Measurements from ENCODE around the gene RAB25.

The RAB25 gene

DNA sequence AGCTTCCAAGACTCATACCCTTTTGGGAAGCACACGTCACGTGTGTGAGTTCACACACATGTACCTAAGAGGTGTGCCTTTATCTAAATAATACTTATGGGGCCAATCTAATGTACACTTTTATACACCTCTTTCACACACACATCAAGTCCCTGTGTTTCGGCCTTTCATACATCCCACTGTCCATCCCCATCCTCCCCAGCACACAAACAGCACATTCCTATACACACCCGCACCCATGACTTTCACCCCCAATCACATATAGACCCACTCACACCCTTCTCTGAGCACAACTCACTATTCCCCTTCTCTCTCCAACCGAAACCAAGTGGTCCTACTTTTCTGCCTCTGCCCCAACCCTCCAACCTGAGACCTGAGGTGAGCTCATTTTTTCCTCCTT is 17.8 kb downstream of the RAB25 start:
- DNase-seq (ENCODE audit: low read depth in 4 of 4, low spot score in 1 of 4) = no peak

DNA sequence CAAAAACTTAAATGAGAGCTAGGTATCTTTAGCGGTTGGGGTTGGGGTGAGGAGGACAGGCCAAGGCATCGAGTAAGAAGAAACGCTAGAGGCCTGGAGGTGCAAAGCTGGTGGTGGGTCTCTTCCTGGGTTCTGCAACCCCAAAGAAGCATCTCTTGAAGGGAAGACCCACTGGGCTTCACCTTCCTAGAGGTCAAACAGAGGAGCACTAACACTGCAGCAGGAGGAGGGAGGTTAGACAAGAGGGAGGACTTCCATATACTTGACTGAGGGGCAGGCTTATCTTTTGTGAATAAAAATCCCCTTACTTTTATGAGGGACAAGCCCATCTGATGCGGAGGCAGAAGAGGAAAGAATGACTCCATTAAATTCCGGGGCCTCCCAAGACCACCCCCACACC is 18.8 kb downstream of the RAB25 start:
- no peak for DNase-seq (ENCODE audit: low read depth in 4 of 4, low spot score in 1 of 4)

DNA sequence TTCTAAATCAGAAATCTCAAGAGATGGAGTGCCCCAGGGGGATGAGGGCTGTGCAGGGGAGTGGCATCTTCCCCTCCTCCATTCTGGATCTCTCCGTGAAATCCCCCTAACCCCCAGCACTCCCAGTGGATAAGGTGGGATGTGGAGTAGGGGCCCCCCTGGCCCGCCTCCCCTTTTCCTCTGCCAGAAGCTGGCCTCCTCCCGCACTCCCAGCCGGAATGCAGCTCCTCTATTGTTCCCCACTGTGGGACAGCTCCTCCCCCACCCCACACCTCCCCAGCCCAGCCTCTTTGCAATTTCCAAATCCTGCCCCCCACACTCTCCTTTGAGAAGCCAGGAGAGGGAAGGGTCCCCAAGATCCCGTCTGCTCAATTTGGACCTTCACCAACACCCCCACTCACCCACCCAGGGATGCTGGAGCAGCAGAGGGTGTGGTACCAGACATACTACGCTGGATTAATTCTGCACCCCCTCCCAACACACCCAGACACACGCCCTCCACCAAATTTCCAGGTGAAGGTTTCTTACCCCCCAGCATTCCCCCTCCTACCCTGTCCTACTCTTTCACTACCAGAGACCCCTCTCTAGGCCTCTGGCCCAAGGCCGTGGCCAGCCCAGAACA is 19.4 kb downstream of the RAB25 start:
- DNase-seq (ENCODE audit: low read depth in 4 of 4, low spot score in 1 of 4) = no peak

DNA sequence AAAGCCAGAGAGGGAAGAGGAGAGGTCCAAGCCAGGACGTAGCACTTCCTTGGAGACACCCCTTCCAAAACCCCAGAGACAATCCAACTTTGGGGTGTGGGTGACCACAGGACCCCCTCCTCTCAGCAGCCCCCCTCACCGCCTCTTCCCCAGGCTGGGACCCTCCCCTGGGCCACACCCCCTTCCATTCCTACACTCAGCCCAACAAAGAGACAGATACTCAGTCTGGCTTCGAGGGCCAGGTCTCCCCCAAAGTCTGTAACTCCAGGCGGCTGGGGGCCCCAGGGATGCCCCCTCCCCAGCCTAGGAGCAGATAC is 19.9 kb downstream of the RAB25 start:
- DNase-seq (ENCODE audit: low read depth in 4 of 4, low spot score in 1 of 4) = no peak

DNA sequence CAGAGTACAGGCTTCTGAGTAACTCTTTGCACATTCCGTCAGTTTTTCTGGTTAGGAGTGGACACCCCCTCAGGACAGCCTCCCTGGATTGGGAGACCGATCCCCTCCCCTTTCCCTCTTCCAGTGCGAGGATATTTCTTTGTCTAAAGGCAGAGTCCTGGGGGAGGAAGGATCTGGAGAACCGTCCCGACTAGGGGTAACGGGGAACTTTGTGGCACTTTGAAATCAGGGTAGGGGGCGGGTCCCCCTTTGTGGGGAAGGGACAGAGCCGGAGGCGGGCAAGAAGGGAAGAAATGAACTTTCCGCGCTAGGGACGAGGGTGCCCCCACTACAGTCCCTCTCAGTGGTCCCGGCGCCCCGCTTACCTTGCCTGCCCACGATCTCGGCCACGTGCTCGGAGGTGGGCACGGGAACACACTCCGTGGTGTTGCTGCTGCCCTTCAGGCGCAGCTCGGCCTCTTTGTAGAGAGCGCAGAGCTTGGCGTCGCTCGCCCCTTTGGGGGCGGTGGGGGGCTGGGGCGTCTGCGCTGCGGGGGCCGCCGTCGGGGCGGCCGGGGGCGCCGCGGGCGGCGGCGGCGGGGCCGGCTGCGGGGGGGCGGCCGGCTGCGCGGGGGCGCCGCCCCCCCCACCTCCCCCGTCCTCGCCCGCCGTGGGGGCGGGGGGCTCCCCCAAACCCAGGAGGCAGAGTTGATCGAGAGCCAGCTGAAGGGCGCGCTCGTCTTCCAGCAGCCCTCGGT is 20.4 kb downstream of the RAB25 start:
- no peak for DNase-seq (ENCODE audit: low read depth in 4 of 4, low spot score in 1 of 4)

DNA sequence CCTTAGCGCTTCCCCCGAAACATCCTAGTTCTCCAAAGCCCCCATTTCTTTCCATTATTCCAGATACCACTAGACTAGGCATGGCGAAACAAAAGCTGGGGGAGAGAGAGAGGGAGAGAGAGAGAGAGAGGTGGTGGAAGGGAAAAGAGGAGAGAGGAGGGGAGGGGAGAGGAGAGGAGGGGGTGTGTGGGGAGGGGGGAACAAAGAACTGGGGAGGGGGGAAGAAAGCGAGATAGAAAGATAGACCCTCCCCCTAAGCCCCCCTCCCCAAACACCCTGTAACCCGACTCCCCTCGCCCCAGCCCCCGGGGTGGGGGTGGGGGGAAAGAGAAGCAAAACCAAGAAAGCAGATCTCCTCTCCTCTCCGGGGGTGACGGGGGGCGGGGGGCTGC is 21.0 kb downstream of the RAB25 start:
- DNase-seq (ENCODE audit: low read depth in 4 of 4, low spot score in 1 of 4) = no peak

DNA sequence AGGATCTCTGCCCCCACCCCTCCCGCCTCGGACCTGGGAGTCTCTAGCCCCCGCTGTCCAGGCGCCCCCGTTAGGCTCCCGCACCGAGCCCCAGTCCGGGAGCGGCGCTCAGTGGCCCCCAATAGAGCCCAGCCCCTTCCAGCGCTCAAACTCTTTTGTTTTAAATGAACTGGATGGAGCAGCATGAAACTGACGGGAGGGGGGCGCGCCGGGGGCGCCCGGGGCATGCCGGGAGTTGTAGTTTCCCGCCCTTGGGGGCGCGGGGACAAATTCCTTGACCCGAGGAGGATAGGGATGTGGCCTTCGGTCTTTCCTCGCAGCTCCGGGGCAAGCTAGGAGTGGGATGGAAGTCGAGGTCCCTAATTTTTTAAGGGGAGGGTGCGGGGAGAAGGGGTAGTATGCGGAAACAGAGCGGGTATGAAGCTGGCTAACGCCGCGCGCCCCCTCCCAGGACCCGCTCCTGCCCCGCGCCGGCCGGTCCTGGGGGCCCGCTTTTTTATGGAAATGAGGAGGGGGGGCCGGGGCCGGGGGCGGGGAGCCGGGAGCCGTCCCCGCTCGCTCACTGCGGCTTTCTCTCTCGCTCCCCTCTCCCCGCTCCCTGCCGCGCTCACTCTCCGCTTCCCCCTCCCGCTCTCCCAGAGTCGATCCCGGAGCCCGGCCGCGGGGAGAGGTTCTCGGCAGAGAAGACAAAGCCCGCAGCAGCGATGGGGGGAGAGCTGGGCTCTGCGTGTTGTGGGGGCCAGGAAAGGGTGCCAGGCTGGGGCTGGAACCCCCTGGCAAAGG is 21.5 kb downstream of the RAB25 start, which contains the start of gene MEX3A:
Gene MEX3A (minus strand): TSS at position 157 of the 783 bp plus-strand sequence. CDS start 467 bp downstream, outside the sequence.
- DNase-seq (ENCODE audit: low read depth in 4 of 4, low spot score in 1 of 4) = peak in 2 of 4 experiments; percentile 42 to 54

DNA sequence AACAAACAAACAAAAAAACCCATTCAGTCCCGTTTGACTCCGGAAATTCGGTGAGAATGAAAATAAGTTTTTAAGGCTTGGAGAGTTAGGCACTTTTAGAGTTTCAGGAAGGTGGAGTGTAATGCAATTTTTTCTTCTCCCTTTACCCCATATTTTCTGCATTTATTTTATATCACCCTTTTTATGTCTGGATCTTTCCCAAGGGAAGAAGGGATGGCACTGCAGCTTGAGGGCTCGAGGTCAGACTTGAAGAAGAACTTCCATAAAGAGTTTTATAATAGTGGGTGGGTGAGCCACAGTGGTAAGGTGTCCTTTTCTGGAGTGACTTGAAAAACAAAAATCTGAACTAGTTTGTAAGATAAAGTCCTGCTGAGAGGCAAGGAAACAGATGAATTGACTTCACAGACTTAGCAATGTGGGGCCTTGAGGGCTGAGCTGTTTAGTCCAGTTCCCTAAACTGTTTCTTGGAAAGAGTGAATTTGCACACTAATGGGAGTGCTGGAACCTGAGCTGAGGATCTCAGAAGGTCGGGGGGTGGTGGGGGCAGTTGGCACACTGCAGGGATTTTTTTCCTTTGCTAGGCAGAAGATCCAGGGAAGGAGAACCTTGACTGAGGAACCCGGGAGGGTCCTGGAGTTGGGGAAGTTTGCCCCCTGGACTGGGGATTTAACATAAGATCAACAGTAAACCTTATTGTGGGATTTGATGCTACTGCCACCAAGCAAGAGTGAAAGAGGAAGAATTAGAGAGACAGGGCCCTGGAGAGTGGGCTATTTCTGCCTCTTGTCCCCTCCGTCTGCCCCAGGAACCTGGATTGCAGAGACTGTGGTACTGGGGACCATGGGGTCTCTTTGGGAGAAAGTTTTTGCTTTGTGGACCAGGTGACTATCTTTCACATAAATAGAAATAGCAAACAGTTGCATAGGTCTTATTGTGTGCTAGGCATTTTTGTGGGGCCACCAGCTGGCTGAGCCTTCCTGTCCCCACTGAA is 23.1 kb downstream of the RAB25 start:
- DNase-seq (ENCODE audit: low read depth in 4 of 4, low spot score in 1 of 4) = no peak

DNA sequence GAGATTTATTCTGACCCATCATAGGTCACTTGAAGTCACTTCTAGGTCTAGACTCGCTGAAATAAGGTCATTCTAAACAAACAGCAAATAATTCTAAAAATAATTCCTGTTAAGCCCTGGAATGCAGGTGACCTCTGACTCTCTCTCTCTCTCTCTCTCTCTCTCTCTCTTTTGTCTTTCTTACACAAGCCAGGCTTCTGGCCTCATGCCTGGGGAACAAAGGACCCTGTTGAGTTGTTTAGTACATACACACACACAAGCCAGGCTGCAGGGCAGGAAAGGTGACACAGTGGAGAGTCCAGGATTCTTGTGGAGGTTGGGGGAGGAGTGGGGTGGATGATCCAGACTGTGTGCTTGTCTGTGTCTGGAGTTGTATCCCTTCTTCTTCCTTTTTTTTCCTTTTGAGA is 25.3 kb downstream of the RAB25 start:
- DNase-seq (ENCODE audit: low read depth in 4 of 4, low spot score in 1 of 4) = no peak

DNA sequence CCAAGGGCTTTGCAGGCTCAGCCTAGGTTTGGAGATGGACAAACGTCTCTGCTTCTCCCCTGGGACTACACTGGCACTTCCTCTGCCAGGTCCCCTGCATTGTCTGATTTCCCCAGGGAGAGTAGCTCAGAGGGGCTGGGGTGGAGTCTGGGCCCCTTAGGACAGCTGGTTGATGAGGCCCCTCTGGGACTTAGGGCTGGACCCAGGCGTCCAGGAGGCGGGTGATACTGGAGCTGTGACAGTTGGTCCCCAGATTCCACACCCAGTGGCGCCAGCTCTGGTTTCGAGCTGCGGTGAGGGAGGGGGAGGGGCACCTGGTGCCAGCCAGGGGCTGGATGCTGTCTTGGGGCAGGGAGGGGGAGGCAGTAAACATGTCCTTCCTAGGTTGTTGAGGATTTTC is 28.7 kb downstream of the RAB25 start:
- DNase-seq (ENCODE audit: low read depth in 4 of 4, low spot score in 1 of 4) = no peak

DNA sequence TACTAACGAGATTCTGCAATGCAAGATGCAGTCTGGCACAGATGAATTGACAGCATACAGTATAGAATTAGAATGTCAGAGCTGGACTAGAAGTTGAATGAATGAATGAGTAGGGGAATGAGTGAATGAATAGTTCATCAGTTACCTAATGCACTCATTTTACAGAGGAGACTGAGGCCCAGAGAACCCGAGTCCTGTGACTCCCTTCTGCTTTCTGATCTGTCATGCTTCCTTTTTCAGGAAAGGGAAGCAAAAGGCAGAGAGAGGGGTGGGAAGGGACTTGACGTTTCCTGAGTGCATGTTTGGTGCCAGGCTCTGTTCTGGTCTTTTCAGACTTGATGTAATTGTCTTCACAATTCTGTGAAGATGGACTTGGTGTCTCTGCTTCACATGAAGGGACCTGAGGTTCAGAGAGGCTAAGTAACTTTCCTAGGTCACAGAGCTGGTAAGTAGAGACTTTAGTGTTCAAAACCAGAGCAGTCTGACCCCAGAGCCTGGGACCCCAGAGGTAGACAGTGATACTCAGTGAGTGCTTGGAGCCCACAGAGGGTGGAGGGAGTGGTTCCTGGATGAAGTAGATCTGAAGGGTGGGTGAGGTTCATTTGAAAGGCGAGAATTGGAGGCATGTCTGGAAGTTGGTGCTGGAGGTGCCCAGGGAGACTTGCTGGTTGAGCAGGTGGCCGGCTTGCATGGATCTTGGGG is 29.3 kb downstream of the RAB25 start:
- DNase-seq (ENCODE audit: low read depth in 4 of 4, low spot score in 1 of 4) = no peak

DNA sequence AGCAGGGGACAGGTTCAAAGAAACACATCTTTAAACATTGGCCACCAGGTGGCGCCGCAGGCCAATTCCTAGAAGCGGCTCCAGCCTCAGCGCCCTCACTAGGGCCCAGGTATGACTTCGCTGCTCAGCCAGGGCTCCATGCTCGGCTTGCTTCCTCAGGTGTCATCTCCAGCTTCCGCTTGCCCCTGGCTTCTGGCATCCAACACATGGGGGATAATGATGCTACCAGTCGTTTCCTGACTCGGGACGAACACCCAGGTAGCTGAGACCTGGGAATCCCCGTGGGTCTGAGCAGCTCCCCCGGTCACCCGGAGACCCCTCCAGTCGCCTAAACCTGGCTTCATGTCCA is 29.9 kb downstream of the RAB25 start:
- peak; percentile 83 to 86 (median 84) for DNase-seq (ENCODE audit: low read depth in 4 of 4, low spot score in 1 of 4)

DNA sequence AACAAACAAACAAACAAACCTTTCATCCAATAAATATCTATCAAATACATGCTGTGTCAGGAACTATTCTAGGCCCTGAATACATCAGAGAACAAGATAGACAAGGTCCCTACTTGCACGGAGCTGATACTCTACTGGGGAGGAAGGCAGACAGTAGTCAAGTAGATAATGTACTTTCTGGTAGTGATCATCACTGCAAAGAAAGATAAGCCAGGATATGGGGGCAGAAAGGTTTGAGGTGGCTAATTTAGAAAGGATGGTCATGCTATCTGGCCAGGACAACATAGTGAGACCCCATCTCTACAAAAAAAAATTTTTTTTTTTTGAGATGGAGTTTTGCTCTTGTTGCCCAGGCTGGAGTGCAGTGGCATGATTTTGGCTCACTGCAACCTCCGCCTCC is 30.6 kb downstream of the RAB25 start:
- no peak for DNase-seq (ENCODE audit: low read depth in 4 of 4, low spot score in 1 of 4)

DNA sequence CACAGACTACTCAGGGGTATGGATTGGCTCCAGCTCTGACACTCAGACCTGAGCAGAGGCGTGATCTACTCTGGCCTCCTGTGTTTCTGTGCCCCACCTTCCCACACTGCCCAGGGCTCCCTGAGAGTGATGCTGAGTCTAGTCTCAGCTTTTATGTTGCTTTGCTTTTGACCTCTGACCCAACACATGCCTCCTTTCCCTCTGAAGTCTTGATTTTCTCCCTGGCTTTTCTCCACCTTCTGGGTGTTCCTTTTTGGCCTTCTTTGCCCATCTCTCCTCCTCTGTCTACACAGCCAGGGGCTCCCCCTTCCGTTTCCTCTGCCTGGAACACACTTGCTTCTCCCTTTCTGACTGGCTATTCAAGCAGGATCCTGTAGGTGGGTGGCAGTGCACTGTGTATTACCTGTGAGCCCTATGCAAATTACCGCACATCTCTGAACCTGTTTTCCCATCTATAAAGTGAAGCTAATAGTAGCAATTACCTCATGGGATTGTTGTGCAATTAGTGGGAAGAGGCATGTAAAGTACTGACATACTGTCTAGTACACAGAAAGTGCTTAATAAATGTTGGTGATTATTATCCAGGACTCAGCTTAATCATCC is 35.0 kb downstream of the RAB25 start:
- no peak for DNase-seq (ENCODE audit: low read depth in 4 of 4, low spot score in 1 of 4)

DNA sequence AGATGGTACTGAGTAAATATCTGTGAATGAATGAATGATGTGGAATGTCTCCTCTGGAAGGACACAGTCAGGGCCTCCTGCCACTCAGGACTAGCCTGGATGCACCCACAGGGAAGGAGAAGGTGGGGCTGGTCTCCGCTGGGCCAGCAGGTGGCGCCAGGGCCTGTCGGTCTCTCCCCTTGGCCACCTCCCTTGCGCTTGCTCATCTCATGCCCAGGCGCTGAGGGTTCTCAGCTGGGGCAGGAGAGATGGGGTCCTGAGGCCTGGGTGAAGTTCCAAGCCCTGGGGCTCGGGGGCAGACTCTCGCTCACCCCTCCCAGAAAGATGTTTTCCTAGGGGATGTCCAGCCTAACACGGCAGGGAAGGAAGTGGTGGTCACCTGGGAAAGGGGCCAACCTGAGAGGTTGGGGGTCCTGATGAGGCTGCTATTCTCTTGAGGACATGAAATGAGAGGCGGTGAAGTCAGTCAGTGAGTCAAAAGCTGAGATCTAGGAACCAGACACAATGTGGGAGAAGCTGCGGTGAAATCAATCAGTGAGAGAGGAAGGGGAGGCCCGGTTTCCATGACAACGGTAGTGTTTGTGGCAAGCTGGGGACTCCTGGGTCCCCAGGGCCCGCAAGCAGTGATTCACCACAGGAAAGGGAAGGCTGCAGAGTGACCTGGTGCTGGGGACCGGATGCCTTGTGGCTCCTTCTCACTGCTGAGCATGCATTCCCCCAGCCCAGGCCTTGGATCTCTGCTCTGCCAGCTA is 35.9 kb downstream of the RAB25 start:
- peak; percentile 67 to 90 (median 76) for DNase-seq (ENCODE audit: low read depth in 4 of 4, low spot score in 1 of 4)

DNA sequence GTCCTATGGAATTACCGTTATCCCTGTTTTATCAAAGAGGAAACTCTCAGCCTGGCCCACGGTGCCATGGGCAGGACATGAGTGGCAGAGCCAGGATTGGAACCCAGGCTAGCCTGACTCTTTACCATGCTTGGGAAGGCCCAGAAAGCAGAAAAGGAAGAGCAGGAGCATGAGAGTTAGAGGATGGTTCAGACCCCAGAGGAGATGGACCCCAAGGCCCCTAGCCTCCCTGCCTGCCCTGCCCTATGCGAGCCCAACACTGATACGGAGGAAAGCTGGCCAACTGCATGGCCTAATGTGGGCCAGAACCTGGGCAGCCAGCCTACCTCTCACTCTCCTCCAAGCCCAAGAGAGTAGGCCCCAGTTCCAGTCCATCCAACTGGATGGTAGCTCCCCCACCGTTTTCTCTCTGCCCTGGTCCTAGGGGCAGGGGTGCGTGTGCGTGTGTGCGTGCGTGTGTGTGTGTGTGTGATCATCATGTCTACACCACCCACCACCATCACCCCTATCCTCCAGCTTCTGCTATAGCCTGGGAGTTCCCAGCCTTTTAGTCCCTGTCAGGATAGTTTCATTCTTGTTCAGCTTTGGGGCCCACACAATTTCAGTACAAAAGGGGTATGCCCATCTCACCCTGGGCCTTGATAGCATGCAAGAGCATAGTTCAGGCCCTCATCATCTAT is 36.7 kb downstream of the RAB25 start:
- peak in 2 of 4 experiments; percentile 25 to 56 for DNase-seq (ENCODE audit: low read depth in 4 of 4, low spot score in 1 of 4)

DNA sequence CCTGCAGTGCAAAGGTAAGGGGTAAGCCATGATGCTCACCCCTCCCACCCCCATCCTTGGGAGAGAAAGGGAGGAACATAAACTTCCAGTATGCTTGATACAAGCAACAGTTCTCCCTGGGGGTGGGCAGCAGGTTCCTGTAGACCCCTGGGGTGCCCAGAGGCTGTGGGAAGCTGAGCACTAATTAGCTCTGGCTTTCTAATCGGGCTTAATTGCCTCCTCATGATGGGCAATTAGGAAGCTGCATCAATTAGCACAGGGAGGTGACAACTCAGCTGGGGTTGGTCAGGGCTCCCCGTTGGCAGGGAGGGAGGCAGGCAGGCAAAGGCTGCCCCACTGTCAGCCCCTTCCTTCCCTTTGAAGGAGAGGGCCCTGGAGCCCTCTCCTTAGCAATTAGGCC is 37.8 kb downstream of the RAB25 start:
- DNase-seq (ENCODE audit: low read depth in 4 of 4, low spot score in 1 of 4) = no peak

DNA sequence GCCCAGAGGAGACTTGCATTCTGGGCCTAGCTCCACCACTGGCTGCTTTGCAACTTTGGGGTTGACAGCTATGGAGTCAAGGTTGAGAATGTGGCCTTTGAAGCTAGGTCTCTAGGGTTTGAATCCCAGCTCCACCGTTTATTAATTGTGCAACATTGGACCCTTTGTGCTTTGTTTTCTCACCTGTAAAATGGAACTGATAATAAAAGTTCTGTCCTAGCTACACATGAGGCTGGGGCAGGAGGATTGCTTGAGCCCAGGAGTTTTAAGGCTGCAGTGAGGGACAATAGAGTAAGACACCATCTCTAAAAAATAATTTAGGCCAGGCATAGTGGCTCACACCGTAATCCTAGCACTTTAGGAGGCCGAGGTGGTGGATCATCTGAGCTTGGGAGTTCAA is 38.3 kb downstream of the RAB25 start:
- DNase-seq (ENCODE audit: low read depth in 4 of 4, low spot score in 1 of 4) = no peak

Data from stimulated activated CD4-positive, alpha-beta T cell treated with anti-CD3 and anti-CD28 coated beads, Interleukin-1b, Interleukin-23, amount 100 ng/mL, for 24 hours (primary cell).